Measurements from ENCODE around the gene LRRC2. TPM values are rescaled to one million over a fixed set of nuclear protein-coding genes. Genes with fewer than 3 reads are reported as not detected.
"Not testable (repeated sequence)": the region's sequence is repeated elsewhere in the genome, so short reads cannot be mapped to it uniquely, and the experiment has no call there.

Gene LRRC2
- total RNA-seq, 1 donor from 2014 or later, result 7.0 TPM

DNA sequence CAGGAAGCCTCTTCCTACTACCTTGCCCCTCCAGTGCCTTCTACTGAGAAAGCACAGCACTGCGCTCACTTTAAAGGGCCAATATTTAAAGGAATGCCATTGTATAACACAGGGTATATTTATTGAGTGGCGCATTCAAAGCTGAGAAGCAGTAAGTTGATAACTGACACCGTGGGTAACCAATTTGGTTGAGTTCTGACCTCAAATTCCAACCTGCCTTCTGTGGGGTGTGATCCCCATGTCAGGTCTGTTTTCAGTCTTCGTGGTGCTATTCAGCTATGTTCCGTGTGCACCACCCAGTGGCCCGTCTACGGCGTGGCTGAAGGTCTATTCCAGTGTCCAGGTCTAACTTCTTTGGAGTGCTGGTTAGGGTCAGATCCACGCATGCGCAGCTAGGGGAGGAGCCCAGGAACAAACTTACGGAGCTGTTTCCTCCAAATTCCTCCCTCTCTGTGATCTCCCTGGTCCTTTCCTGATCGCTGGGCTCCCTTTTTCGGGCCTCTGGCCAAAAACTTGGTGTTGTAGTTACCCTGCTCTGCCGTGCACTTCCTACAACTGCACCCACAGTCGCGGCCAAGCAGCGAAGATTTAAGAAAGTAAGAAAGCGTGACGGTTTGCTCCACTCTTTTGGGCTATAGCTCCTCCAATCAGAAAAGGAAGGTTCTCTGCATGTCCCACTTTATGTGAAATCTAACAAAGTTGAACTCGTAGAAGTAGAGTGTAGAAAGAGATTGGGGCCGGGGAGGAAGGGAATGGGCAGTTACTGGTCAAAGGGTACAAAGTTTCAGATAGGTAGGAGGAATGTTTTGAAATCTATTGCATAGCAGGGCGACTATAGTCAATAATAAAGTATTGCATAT, 7.7 kb downstream of the LRRC2 start:
- DNase-seq (ENCODE audit: low read depth), result peak; percentile 90

DNA sequence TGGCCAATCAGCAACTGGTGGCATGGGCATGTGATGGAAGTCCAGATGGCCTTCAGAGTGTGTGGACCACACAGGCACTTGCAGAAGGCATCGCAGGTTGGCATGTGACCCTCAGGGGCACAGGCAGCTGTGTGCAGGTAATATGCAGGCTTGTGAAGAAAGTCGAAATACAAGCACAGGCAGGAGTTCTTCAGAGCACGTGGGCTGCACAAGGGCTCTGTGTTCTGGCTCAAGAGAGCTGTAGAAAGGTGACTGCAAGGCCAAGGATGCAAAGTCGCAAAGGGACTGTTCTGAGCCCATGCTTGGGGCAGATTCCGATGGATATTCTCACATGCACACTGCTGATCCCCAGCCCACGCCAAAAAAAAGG, 8.3 kb downstream of the LRRC2 start:
- DNase-seq (ENCODE audit: low read depth), result no peak

GRCh38 chr3:46553154-46553553, 12.9 kb downstream of the LRRC2 start:
- DNase-seq (ENCODE audit: low read depth), result no peak

GRCh38 chr3:46552538-46552937, 13.6 kb downstream of the LRRC2 start:
- no peak for DNase-seq (ENCODE audit: low read depth)

- no peak for DNase-seq (ENCODE audit: low read depth)
Measured at GRCh38 chr3:46551615-46552014, 14.5 kb downstream of the LRRC2 start.

DNA sequence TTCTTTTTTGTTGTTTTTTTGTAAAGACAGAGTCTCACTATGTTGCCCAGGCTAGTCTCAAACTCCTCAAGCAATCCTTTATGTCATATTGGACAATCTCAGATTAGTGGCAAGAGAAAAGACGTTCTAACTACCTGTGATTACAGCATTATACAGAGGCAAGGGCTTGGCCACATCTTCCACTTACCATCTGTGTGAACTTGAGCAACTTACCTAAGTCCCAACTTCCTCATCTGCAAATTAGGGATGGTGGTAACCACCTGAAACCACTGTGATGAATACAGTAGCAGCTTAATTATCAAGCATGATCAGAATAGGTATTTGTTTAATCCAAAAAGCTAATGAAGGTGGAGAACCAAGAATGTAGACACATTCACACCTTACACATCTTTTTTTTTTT, 16.1 kb downstream of the LRRC2 start:
- DNase-seq (ENCODE audit: low read depth), result no peak

DNA sequence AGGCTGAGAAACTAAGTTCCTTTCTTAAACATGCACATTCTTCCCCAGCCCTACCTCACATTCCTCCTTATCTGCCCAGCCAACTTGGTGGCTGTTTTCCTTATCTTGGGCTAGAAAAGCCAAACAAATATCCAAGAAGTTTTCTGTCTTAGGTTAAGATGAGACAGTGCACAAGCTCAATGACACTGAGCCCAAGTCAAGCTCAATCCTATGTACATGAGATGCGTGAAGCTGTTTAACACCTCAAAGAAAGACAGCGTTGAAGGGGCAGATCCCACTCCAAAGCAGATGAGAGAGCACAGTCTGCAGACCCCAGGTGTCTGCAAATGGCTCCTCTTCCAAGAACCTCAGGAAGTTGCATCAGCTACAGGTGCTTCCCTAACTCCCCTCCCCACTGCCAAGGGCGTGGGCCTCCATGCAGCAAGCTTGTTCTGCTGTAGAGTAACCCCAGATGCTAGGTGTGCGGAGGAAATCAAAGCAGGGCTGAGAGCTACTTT, 16.6 kb downstream of the LRRC2 start:
- no peak for DNase-seq (ENCODE audit: low read depth)

GRCh38 chr3:46548611-46549010, 17.5 kb downstream of the LRRC2 start:
- not testable (repeated sequence) for DNase-seq (ENCODE audit: low read depth)

DNA sequence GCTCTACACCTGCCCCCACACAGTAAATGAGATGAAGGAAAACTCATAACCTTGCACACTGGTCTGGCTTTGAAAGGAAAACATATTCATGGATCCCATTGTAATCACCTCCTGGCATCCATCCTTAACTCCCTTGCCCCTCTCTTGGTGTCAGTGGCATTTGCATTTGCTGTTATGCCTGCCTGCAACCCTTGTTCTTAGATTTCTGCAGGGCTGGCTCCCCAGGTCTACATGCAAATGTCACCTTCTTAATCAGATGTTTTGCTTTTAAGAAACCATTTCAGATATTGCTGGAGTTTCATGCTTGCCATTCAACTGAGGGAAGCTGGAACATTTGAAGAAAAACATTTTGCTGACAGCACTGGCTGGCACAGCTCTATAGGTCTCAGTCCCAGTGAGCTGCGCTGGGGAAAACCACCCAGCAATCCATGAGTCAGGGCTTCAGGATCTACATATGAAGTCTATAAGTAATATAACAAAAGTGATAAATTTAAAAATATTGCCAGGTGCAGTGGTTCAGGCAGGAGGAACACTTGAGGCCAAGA, 19.1 kb downstream of the LRRC2 start:
- DNase-seq (ENCODE audit: low read depth), result no peak

DNA sequence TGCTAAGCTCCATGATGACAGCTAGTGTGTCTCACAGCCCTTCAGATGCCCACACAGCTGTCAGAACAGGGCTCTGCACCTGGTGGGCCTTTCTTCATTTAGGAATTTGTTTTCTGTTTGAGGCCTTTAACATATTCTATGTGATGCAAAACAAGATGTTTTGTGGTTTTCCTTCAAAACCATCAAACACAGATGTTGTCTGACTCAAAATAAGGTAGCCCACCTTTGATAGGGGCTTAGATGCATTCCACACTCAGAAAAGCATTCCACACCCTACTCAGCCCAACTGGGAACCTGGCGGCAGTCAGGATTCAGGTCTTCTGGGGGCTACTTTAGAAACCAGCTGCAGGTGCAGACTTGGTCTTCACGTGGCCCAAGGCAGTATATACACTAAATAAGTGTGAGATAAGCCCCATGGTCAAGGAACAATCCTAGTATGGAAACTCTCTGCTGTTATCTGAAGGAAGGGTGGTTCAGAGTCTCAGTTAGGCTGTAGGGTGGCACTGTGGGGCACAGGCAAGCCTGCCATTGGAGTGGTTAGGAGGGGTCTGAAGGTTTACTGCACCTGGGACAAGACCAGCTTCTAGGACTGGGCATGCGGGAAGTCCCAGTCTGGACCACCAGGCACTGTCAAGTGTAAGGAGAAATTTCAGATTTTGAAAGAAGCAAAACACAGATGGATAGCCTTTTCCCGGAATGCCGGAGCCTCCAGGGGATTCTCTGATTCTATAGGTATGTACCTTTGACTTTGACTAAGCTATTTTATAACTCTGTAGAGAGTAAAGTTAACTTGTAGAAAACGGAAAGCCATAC, 20.1 kb downstream of the LRRC2 start:
- no peak for DNase-seq (ENCODE audit: low read depth)

DNA sequence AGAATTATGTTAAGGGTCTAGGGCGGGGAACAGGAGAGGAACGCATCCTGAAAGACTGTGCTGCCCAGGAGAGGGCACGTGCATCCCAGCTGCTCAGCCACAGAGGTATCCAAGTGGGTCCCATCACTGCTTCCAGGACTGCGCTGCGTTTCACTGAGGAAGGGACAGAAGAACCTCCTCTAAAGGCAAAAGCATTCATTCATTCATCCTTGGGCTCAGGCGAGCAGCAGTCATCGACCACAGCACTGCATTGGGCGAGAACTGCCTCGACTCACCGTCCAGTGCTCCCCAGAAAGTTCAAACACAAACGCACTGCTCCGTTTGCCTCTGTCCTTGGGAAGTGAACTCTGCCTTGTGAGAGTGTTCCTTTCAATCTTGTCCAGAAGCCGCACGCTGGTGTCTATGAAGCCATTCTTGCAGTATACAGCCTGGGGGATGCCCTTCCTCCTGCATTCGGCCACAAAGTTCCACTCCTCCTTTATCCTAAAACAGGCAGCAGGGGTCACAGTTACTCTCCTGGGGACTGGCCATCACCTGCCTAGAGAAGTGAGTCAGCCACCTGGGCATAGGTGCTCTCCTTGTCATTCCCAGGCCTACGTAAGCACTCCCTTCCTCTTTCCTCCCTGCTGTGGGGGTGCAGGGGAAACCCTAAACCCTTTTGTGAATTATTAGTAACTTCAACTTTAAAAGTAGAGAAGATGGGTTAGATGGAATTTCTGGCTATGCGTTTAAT, 21.2 kb downstream of the LRRC2 start:
- no peak for DNase-seq (ENCODE audit: low read depth)

GRCh38 chr3:46542801-46543201, 23.3 kb downstream of the LRRC2 start:
- no peak for DNase-seq (ENCODE audit: low read depth)

DNA sequence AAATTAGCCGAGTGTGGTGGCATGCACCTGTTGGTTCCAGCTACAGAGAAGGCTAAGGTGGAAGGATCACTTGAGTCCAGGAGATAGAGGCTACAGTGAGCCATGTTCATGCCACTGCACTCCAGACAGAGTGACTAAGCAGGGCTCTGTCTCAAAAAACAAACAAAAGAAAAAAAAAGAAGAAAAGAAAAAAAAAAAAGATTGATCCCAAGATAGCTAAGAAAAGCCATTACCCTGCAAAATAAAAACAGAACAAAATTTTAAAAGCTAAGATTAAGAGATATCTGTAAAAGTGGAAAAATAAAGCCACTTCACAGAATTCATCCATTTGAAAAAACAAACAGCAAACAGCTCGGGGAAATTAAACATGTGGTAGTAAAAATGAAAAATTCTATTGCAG, 23.8 kb downstream of the LRRC2 start:
- no peak for DNase-seq (ENCODE audit: low read depth)

GRCh38 chr3:46541835-46542234, 24.3 kb downstream of the LRRC2 start:
- DNase-seq (ENCODE audit: low read depth), result no peak

- no peak for DNase-seq (ENCODE audit: low read depth)
Measured at GRCh38 chr3:46540550-46540949, 25.6 kb downstream of the LRRC2 start.

DNA sequence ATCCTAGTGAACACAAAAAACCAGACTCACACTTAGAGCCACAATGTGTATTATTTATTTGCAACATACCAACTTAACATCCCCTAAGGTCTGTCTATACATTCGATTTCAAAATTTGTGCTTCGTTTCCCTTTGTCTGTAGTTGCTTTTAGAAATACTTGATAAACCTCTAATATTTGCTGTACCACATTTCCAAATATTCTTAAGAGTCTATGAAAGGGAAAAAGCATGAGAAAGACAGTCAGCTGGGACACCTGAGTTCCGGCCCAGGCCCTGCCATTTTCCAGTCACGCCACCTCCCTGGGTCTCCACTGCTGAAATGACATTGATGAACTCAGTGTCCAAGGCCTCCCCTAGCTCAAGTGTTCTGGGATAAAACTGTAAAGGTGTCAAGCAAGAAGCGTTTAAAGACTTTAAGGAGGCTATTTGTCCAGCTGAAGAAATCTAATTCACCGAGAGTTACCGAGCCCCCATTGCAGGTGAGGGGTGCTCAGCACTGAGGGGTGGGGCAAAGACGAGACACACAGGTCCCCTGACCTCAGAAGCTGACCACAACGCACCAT, 26.6 kb downstream of the LRRC2 start:
- DNase-seq (ENCODE audit: low read depth), result no peak

GRCh38 chr3:46538803-46539442, 27.2 kb downstream of the LRRC2 start:
- no peak for DNase-seq (ENCODE audit: low read depth)

GRCh38 chr3:46538425-46538802, 27.7 kb downstream of the LRRC2 start:
- DNase-seq (ENCODE audit: low read depth), result not testable (repeated sequence)

DNA sequence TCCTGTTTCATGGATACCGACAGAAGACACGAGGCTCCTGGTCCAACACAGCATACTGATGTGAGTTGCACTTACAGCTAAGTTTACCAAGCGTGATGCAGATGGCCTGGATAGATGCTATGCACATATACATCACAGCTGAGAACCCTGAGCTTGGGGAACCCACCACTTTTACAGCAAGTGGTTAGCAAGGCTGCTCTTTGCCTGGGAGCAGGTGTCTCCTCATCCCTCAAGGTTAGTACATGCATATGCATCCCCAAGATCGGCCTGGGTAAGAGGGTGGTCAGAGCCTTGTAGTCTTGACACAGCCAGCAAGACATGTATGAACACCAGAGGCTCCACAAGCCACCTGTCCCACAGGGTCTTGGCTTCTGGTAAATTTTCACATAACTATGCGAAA, 28.3 kb downstream of the LRRC2 start:
- no peak for DNase-seq (ENCODE audit: low read depth)

GRCh38 chr3:46537316-46537715, 28.8 kb downstream of the LRRC2 start:
- no peak for DNase-seq (ENCODE audit: low read depth)

- DNase-seq (ENCODE audit: low read depth), result peak; percentile 73
Measured at GRCh38 chr3:46536758-46537157, 29.3 kb downstream of the LRRC2 start.

Measured in myocyte (in vitro differentiated cells).